SH-SY5Y (cell line): Measurements from ENCODE around the gene ZBTB32.

Experiments used
- GATA2 ChIP-seq: IDR thresholded peaks from 2 replicates; pipeline ENCODE4 v1.6.1; 2011; ENCODE audit warnings: mild to moderate bottlenecking, low read depth, low read length
- GATA3 ChIP-seq: IDR thresholded peaks from 2 replicates; pipeline ENCODE4 v1.6.1; 2011; ENCODE audit warnings: low read depth, mild to moderate bottlenecking, low read length, moderate library complexity

DNA sequence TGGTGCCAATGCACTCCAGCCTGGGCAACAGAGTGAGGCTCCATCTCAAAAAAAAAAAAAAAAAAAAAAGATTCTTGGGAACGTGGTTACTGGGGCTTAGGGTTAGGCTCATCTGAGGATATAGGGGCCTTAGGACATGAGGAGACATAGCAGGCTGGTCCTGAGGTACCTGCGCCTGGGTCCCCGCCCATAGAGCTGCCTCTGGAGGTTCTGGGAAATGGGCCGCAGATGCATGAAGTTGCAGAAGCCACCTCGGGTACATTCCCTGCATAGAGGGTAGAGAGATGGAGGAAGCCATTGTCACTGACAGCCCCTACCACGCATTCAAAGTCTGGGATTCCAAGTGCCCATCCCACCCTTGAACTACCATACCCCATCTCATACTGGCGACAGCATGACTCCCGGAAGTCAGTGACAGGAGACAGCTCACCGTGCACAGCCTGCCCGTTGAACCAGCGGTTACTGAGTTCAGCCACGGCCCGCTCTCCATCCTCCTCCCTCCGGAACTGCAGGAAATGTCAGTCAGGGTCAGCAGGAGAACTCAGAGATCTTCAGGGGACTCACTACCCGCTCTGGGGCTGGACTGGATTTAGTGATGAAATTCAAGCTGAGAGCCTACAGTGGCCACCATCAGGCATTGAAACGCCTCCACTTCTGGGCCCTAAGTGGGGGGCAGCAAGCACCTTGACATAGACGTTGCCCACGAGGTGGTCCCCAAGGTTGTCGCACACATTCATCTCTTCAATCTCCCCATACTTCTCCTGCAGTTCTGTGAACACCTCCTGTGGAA, 39.5 kb downstream of the ZBTB32 start:
- TF ChIP-seq GATA3 (no peak), GATA2 (no peak)
